Measurements from ENCODE around the gene ASXL1.
"Not testable (repeated sequence)": the region's sequence is repeated elsewhere in the genome, so short reads cannot be mapped to it uniquely, and the experiment has no call there.

ASXL1 gene

GRCh38 chr20:32363492-32363891, 5.4 kb downstream of the ASXL1 start:
- no peak for DNase-seq

GRCh38 chr20:32364554-32365208, 6.5 kb downstream of the ASXL1 start:
- DNase-seq, result no peak

GRCh38 chr20:32365564-32365963, 7.4 kb downstream of the ASXL1 start:
- DNase-seq, result no peak

GRCh38 chr20:32366380-32366779, 8.2 kb downstream of the ASXL1 start:
- DNase-seq, result no peak

GRCh38 chr20:32368323-32368722, 10.2 kb downstream of the ASXL1 start:
- DNase-seq, result no peak

GRCh38 chr20:32368925-32369324, 10.8 kb downstream of the ASXL1 start:
- no peak for DNase-seq

- no peak for DNase-seq
Observed at GRCh38 chr20:32370897-32371296, 12.8 kb downstream of the ASXL1 start.

- no peak for DNase-seq
Observed at GRCh38 chr20:32378461-32378860, 20.3 kb downstream of the ASXL1 start.

GRCh38 chr20:32380037-32380436, 21.9 kb downstream of the ASXL1 start:
- DNase-seq, result not testable (repeated sequence)

GRCh38 chr20:32380745-32381144, 22.6 kb downstream of the ASXL1 start:
- DNase-seq, result no peak

- DNase-seq, result no peak
Observed at GRCh38 chr20:32382102-32382950, 24.2 kb downstream of the ASXL1 start.

GRCh38 chr20:32383441-32383840, 25.3 kb downstream of the ASXL1 start:
- not testable (repeated sequence) for DNase-seq

- DNase-seq, result no peak
Observed at GRCh38 chr20:32385541-32385940, 27.4 kb downstream of the ASXL1 start.

GRCh38 chr20:32386091-32386490, 28.0 kb downstream of the ASXL1 start:
- no peak for DNase-seq

GRCh38 chr20:32387252-32387651, 29.1 kb downstream of the ASXL1 start:
- no peak for DNase-seq

- no peak for DNase-seq
Observed at GRCh38 chr20:32391003-32391402, 32.9 kb downstream of the ASXL1 start.

GRCh38 chr20:32395066-32395465, 36.9 kb downstream of the ASXL1 start:
- no peak for DNase-seq

- no peak for DNase-seq
Observed at GRCh38 chr20:32396646-32397160, 38.6 kb downstream of the ASXL1 start.

- DNase-seq, result no peak
Observed at GRCh38 chr20:32397567-32398084, 39.5 kb downstream of the ASXL1 start.

GRCh38 chr20:32400476-32400875, 42.3 kb downstream of the ASXL1 start:
- no peak for DNase-seq

- no peak for DNase-seq
Observed at GRCh38 chr20:32404017-32404416, 45.9 kb downstream of the ASXL1 start.

GRCh38 chr20:32406701-32407100, 48.6 kb downstream of the ASXL1 start:
- DNase-seq, result no peak

- peak; percentile 53 for DNase-seq
Observed at GRCh38 chr20:32407131-32407750, 49.1 kb downstream of the ASXL1 start.

Data from stimulated activated CD4-positive, alpha-beta T cell treated with anti-CD3 and anti-CD28 coated beads, Interleukin-4, amount 100 ng/mL, for 1 hour (primary cell).